ENCODE measurements around the gene ZNF177. TPM values are rescaled to one million over a fixed set of nuclear protein-coding genes. Genes with fewer than 3 reads are reported as not detected.

The ZNF177 gene
- total RNA-seq, 1 donor from 2014 or later: 4.3 TPM

DNA sequence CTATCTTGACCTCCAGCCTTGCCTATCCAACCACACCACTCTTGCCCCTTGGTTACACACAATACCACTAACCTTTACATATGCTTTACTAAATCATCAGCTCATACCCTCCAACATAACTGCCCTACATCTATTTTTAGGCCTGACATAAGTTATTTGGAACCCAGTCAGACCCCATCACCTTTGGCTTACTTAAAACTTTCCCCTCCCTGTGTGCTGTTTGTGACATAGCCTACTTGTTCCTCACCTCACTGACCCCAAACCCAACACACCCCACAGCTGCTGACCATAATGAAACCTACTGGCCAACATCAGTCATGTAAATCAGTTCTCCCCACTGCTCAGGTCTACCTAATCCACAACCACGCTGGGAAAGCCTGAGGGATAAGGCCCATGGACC, 67.6 kb downstream of the ZNF177 start:
- no peak for DNase-seq (ENCODE audit: low read depth)

DNA sequence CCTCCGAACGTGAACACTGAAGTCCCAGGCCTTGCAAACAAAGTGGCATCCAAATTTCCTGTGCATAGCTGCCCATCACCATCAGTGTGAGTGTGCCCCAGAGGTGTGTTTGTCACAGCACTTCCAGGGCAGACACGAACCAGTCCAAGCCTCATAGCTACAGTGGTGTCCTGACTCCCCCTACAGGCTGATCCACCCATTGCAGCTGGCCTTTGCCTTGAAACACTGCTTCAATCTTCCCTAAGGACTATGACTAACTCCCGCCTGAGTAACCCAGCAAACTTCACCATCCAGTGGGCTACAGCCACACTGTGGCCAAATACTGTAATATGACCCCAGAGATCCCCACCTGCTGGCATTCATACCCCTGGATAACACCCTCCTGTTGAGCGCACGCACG, 68.7 kb downstream of the ZNF177 start:
- DNase-seq (ENCODE audit: low read depth): no peak

Other genes with a start within 250 kb of the ZNF177 start
- gene OR7G1, start 247.2 kb upstream of the ZNF177 start, total RNA-seq: not detected in 2 replicates
- gene OR7G3, start 236.1 kb upstream of the ZNF177 start, total RNA-seq: not detected in 2 replicates
- 11.6 and 28.3 TPM in 2 replicates for gene ZNF317, start 222.6 kb upstream of the ZNF177 start, total RNA-seq
- under 0.01 TPM in 1 of 2 replicates, not detected in the other for gene OR7D2, start 184.0 kb upstream of the ZNF177 start, total RNA-seq
- gene OR7D4, start 143.4 kb upstream of the ZNF177 start, total RNA-seq: not detected in 2 replicates
- not detected in 2 replicates for gene OR7E24, start 112.1 kb upstream of the ZNF177 start, total RNA-seq
- 8.5 and 10.9 TPM in 2 replicates for gene ZNF699, start 53.2 kb upstream of the ZNF177 start, total RNA-seq
- gene ZNF559, start 38.8 kb upstream of the ZNF177 start, total RNA-seq: 6.4 and 14.3 TPM in 2 replicates
- gene ZNF266, start 72.6 kb downstream of the ZNF177 start, total RNA-seq: 10.4 and 19.3 TPM in 2 replicates
- 0.15 and 0.35 TPM in 2 replicates for gene ZNF560, start 135.6 kb downstream of the ZNF177 start, total RNA-seq
- 28.8 and 34.1 TPM in 2 replicates for gene ZNF426, start 175.6 kb downstream of the ZNF177 start, total RNA-seq
- 63.4 and 69.6 TPM in 2 replicates for gene ZNF121, start 221.5 kb downstream of the ZNF177 start, total RNA-seq